Erythroblast (primary cell): ENCODE measurements around the gene TMPRSS4.

ENCODE experiments used
- GATA1 ChIP-seq: IDR thresholded peaks from 2 replicates; pipeline ENCODE4 v1.6.1; 2011; ENCODE audit warnings: low read depth, mild to moderate bottlenecking, control low read depth, low read length, moderate library complexity
- POLR2A ChIP-seq: IDR thresholded peaks from 2 replicates; pipeline ENCODE4 v1.6.1; 2011; ENCODE audit warnings: mild to moderate bottlenecking, low read length

- no peak for TF ChIP-seq POLR2A
- TF ChIP-seq GATA1: no peak
Measured at GRCh38 chr11:118148856-118149255, 72.0 kb downstream of the TMPRSS4 start.
